Measurements from ENCODE around the gene NRCAM.

DNA sequence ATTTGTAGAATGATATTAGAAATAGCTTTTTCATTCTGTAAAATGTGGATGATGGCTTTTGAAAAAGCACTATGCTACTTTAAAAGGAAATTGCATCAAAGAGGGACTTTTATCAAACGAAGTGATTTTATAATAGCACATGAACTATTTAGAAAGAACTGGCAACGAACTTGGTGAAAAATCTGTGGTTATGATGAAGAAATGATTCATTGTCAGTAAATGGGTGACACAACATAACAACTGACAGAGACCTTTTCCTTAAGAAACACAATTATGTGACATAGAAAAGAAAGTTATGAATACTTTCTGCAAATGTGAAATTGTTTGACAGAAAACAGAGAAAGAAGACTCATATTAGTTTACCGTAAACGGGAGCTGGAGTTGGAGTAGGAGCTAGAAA, 265.3 kb downstream of the NRCAM start:
- TF ChIP-seq CTCF (IDR thresholded peaks at IDR 0.05; ENCODE audit: insufficient read depth, low read length, poor library complexity, severe bottlenecking) = no peak
- TF ChIP-seq EZH2phosphoT487 (conservative IDR thresholded peaks at IDR 0.05; ENCODE audit: low read length) = no peak

All from SU-DHL-6 (cell line).